Measurements from ENCODE around the gene ETFA. TPM values are rescaled to one million over a fixed set of nuclear protein-coding genes. Genes with fewer than 3 reads are reported as not detected.
"Not testable (repeated sequence)": the region's sequence is repeated elsewhere in the genome, so short reads cannot be mapped to it uniquely, and the experiment has no call there.

The ETFA gene
- total RNA-seq, 1 donor: 70.6 TPM

GRCh38 chr15:76285241-76285825 is 25.9 kb downstream of the ETFA start:
- peak in 1 of 3 donors; percentile 39 for DNase-seq (ENCODE audit: low read depth in 2 of 3, low spot score in 2 of 3)

- DNase-seq (ENCODE audit: low read depth in 2 of 3, low spot score in 2 of 3): peak in 1 of 3 donors; percentile 25
These were observed 28.8 kb downstream of the ETFA start for GRCh38 chr15:76282465-76282864.

- DNase-seq (ENCODE audit: low read depth in 2 of 3, low spot score in 2 of 3): no peak
These were observed 32.6 kb downstream of the ETFA start for GRCh38 chr15:76278651-76279050.

- no peak for DNase-seq (ENCODE audit: low read depth in 2 of 3, low spot score in 2 of 3)
These were observed 36.4 kb downstream of the ETFA start for GRCh38 chr15:76274821-76275220.

- DNase-seq (ENCODE audit: low read depth in 2 of 3, low spot score in 2 of 3): no peak
These were observed 37.0 kb downstream of the ETFA start for GRCh38 chr15:76274226-76274625.

GRCh38 chr15:76270876-76271275 is 40.4 kb downstream of the ETFA start:
- DNase-seq (ENCODE audit: low read depth in 2 of 3, low spot score in 2 of 3): no peak

- no peak for DNase-seq (ENCODE audit: low read depth in 2 of 3, low spot score in 2 of 3)
These were observed 44.2 kb downstream of the ETFA start for GRCh38 chr15:76267077-76267476.

GRCh38 chr15:76265769-76266168 is 45.5 kb downstream of the ETFA start:
- not testable (repeated sequence) for DNase-seq (ENCODE audit: low read depth in 2 of 3, low spot score in 2 of 3)

GRCh38 chr15:76260246-76260938 is 50.9 kb downstream of the ETFA start:
- DNase-seq (ENCODE audit: low read depth in 2 of 3, low spot score in 2 of 3): no peak

- no peak for DNase-seq (ENCODE audit: low read depth in 2 of 3, low spot score in 2 of 3)
These were observed 51.9 kb downstream of the ETFA start for GRCh38 chr15:76259392-76259791.

- DNase-seq (ENCODE audit: low read depth in 2 of 3, low spot score in 2 of 3): no peak
These were observed 52.8 kb downstream of the ETFA start for GRCh38 chr15:76258460-76258859.

GRCh38 chr15:76253691-76254473 is 57.4 kb downstream of the ETFA start:
- DNase-seq (ENCODE audit: low read depth in 2 of 3, low spot score in 2 of 3): no peak

GRCh38 chr15:76252249-76252648 is 59.0 kb downstream of the ETFA start:
- DNase-seq (ENCODE audit: low read depth in 2 of 3, low spot score in 2 of 3): no peak

- no peak for DNase-seq (ENCODE audit: low read depth in 2 of 3, low spot score in 2 of 3)
These were observed 59.6 kb downstream of the ETFA start for GRCh38 chr15:76251717-76252116.

- DNase-seq (ENCODE audit: low read depth in 2 of 3, low spot score in 2 of 3): no peak
These were observed 66.1 kb downstream of the ETFA start for GRCh38 chr15:76245072-76245610.

- DNase-seq (ENCODE audit: low read depth in 2 of 3, low spot score in 2 of 3): no peak
These were observed 71.5 kb downstream of the ETFA start for GRCh38 chr15:76239786-76240185.

GRCh38 chr15:76236350-76236749 is 74.9 kb downstream of the ETFA start:
- DNase-seq (ENCODE audit: low read depth in 2 of 3, low spot score in 2 of 3): no peak

GRCh38 chr15:76235186-76235826 is 76.0 kb downstream of the ETFA start:
- peak in 2 of 3 donors; percentile 35 to 75 for DNase-seq (ENCODE audit: low read depth in 2 of 3, low spot score in 2 of 3)

- DNase-seq (ENCODE audit: low read depth in 2 of 3, low spot score in 2 of 3): no peak
These were observed 76.9 kb downstream of the ETFA start for GRCh38 chr15:76234337-76234889.

GRCh38 chr15:76233921-76234320 is 77.3 kb downstream of the ETFA start:
- no peak for DNase-seq (ENCODE audit: low read depth in 2 of 3, low spot score in 2 of 3)

- no peak for DNase-seq (ENCODE audit: low read depth in 2 of 3, low spot score in 2 of 3)
These were observed 82.0 kb downstream of the ETFA start for GRCh38 chr15:76229266-76229665.
